Measurements from ENCODE around the gene OPTC. TPM values are rescaled to one million over a fixed set of nuclear protein-coding genes. Genes with fewer than 3 reads are reported as not detected.

The OPTC gene
- total and polyA plus RNA-seq, 7 donors = not detected

GRCh38 chr1:203525685-203526084, 31.7 kb downstream of the OPTC start:
- Histone ChIP-seq H3K36me3 (no peaks in the 10 kb centered on the region), H3K27me3 (no peaks in the 10 kb centered on the region), H3K27ac (peak overlapping the region; percentile 55 to 71 (median 66)), H3K9me3 (no peaks in the 10 kb centered on the region), H3K4me1 (peaks cover 0 to 68% (median 57%) of the 10 kb centered on the region in 4 donors), H3K4me3 (no peak overlapping the region)
- intact Hi-C loops (cut with DNase I) = no loop called here
- no peak for TF ChIP-seq POLR2AphosphoS5 (IDR thresholded peaks at IDR 0.05)
- TF ChIP-seq POLR2A (IDR thresholded peaks at IDR 0.05) = no peak
- no peak for TF ChIP-seq EP300 (IDR thresholded peaks at IDR 0.05)
- no peak for TF ChIP-seq CTCF (IDR thresholded peaks at IDR 0.05)
- 91 to 93% methylated on average over 3 of the region's 3 CpGs for WGBS, 2 donors
- DNase-seq = peak; percentile 35

- WGBS, 2 donors = 86 to 92% methylated on average over 5 of the region's 5 CpGs
- TF ChIP-seq POLR2A (IDR thresholded peaks at IDR 0.05) = no peak
- no peak for TF ChIP-seq POLR2AphosphoS5 (IDR thresholded peaks at IDR 0.05)
- no peak for TF ChIP-seq CTCF (IDR thresholded peaks at IDR 0.05)
- no peak for TF ChIP-seq EP300 (IDR thresholded peaks at IDR 0.05)
- Histone ChIP-seq H3K27me3 (no peaks in the 10 kb centered on the region), H3K36me3 (no peaks in the 10 kb centered on the region), H3K4me3 (no peak overlapping the region), H3K27ac (peak overlapping the region; percentile 49 to 71 (median 66)), H3K9me3 (no peaks in the 10 kb centered on the region), H3K4me1 (peaks cover 0 to 64% (median 53%) of the 10 kb centered on the region in 4 donors)
- intact Hi-C loops (cut with DNase I) = no loop called here
- peak; percentile 47 for DNase-seq
Measured at GRCh38 chr1:203526130-203526529, 32.2 kb downstream of the OPTC start.

GRCh38 chr1:203526572-203526971, 32.6 kb downstream of the OPTC start:
- DNase-seq = peak; percentile 58
- no peaks in the 10 kb centered on the region for H3K27me3 ChIP-seq
- WGBS, 2 donors = 56 to 72% methylated on average over 6 of the region's 6 CpGs
- H3K36me3 ChIP-seq = no peaks in the 10 kb centered on the region
- H3K27ac ChIP-seq = peak overlapping the region; percentile 7 to 71 (median 58)
- TF ChIP-seq POLR2AphosphoS5 (IDR thresholded peaks at IDR 0.05) (no peak), CTCF (IDR thresholded peaks at IDR 0.05) (no peak), EP300 (IDR thresholded peaks at IDR 0.05) (no peak), POLR2A (IDR thresholded peaks at IDR 0.05) (no peak)
- H3K4me1 ChIP-seq = peaks cover 0 to 59% (median 48%) of the 10 kb centered on the region in 4 donors
- intact Hi-C loops (cut with DNase I) = no loop called here
- H3K9me3 ChIP-seq = no peaks in the 10 kb centered on the region
- H3K4me3 ChIP-seq = no peak overlapping the region

GRCh38 chr1:203527013-203527412, 33.1 kb downstream of the OPTC start:
- Histone ChIP-seq H3K27me3 (no peaks in the 10 kb centered on the region), H3K4me3 (no peak overlapping the region), H3K27ac (peak overlapping the region; percentile 7 to 71 (median 58)), H3K4me1 (peaks cover 0 to 55% (median 44%) of the 10 kb centered on the region in 4 donors), H3K36me3 (no peaks in the 10 kb centered on the region), H3K9me3 (no peaks in the 10 kb centered on the region)
- intact Hi-C loops (cut with DNase I) = no loop called here
- TF ChIP-seq CTCF (IDR thresholded peaks at IDR 0.05) (no peak), POLR2A (IDR thresholded peaks at IDR 0.05) (no peak)
- DNase-seq = peak; percentile 20

- no peak for TF ChIP-seq CTCF (IDR thresholded peaks at IDR 0.05)
- TF ChIP-seq POLR2AphosphoS5 (IDR thresholded peaks at IDR 0.05) = no peak
- TF ChIP-seq POLR2A (IDR thresholded peaks at IDR 0.05) = no peak
- TF ChIP-seq EP300 (IDR thresholded peaks at IDR 0.05) = no peak
- 87 to 89% methylated on average over 3 of the region's 3 CpGs for WGBS, 2 donors
- no peaks in the 10 kb centered on the region for H3K36me3 ChIP-seq
- no peaks in the 10 kb centered on the region for H3K9me3 ChIP-seq
- H3K27ac ChIP-seq = peak overlapping the region in 2 of 4 donors; percentile 15 to 71
- H3K4me1 ChIP-seq = peaks cover 0 to 46% (median 35%) of the 10 kb centered on the region in 4 donors
- no peak overlapping the region for H3K4me3 ChIP-seq
- H3K27me3 ChIP-seq = no peaks in the 10 kb centered on the region
- intact Hi-C loops (cut with DNase I) = no loop called here
- DNase-seq = no peak
Measured at GRCh38 chr1:203528063-203528462, 34.1 kb downstream of the OPTC start.

Data from sigmoid colon (tissue), 7 donors.